CD4-positive, CD25-positive, alpha-beta regulatory T cell (primary cell): ENCODE results near the gene OSBPL8. TPM values are rescaled to one million over a fixed set of nuclear protein-coding genes. Genes with fewer than 3 reads are reported as not detected.

Experiments
- ATAC-seq, 2 donors: fragments of 150-1000 bp; cut with Tn5 transposase; one replicate each; pipeline ENCODE4 v1.10.0; 2021; ENCODE audit warnings: low read depth in 2 of 2, moderate number of reproducible peaks in 2 of 2, moderate library complexity in 1 of 2
- DNase-seq, 3 donors: peaks; one replicate each; pipeline versions ENCODE4 v3.0.0 to v3.0.0-alpha.2; 2012 to 2022; ENCODE audit warnings: mixed read lengths in 1 of 3
- H3K27ac ChIP-seq: one replicate; pipeline ENCODE4 v1.7.0; 2013; ENCODE audit warnings: mild to moderate bottlenecking, low read length; ENCODE audit not compliant: insufficient read depth, poor library complexity, severe bottlenecking
- H3K27me3 ChIP-seq: one replicate; pipeline ENCODE4 v1.7.0; 2013; ENCODE audit warnings: low read length; ENCODE audit not compliant: control insufficient read depth, insufficient read depth
- H3K36me3 ChIP-seq: one replicate; pipeline ENCODE4 v1.7.0; 2013; ENCODE audit warnings: mild to moderate bottlenecking, low read length, moderate library complexity; ENCODE audit not compliant: control insufficient read depth, insufficient read depth
- H3K4me1 ChIP-seq: 2 replicates; pipeline ENCODE4 v1.7.0; 2013; ENCODE audit warnings: mild to moderate bottlenecking, low read length; ENCODE audit not compliant: insufficient read depth, control insufficient read depth, poor library complexity, severe bottlenecking
- H3K4me3 ChIP-seq: one replicate; pipeline ENCODE4 v1.7.0; 2013; ENCODE audit warnings: low read depth, mild to moderate bottlenecking, low read length, moderate library complexity
- H3K9me3 ChIP-seq, 2 experiments: 1 replicate in 1 of 2; 2 replicates in 1 of 2; pipeline ENCODE4 v1.7.0; 2013; ENCODE audit warnings: low read length in 2 of 2, mild to moderate bottlenecking in 1 of 2, moderate library complexity in 1 of 2; ENCODE audit not compliant: control insufficient read depth in 2 of 2
- H3K27ac Mint-ChIP-seq, 3 donors: one replicate each; pipeline ENCODE4 v1.8.0; 2020 to 2022; ENCODE audit warnings: mild to moderate bottlenecking in 3 of 3, mixed read lengths in 3 of 3, moderate library complexity in 2 of 3
- H3K27me3 Mint-ChIP-seq: one replicate; pipeline ENCODE4 v1.8.0; 2022; ENCODE audit warnings: mild to moderate bottlenecking, mixed read lengths
- H3K36me3 Mint-ChIP-seq: one replicate; pipeline ENCODE4 v1.8.0; 2020; ENCODE audit warnings: mixed read lengths
- H3K4me1 Mint-ChIP-seq, 4 donors: one replicate each; pipeline ENCODE4 v1.8.0; 2020 to 2022; ENCODE audit warnings: mixed read lengths in 4 of 4, mild to moderate bottlenecking in 1 of 4
- H3K4me3 Mint-ChIP-seq, 4 donors: one replicate each; pipeline ENCODE4 v1.8.0; 2020 to 2022; ENCODE audit warnings: mild to moderate bottlenecking in 4 of 4, mixed read lengths in 4 of 4, moderate library complexity in 3 of 4
- H3K9me3 Mint-ChIP-seq, 7 donors: one replicate each; pipeline ENCODE4 v1.8.0; 2020 to 2022; ENCODE audit warnings: mixed read lengths in 7 of 7, mild to moderate bottlenecking in 3 of 7, moderate library complexity in 2 of 7
- polyA plus RNA-seq, 4 donors: library from polyadenylated mRNA; unstranded; fragments of 300-500 nt; fragmentation: Illumina TruSeq; gene quantifications; one replicate each; pipeline ENCODE4 v1.2.3, GENCODE V29; 2021
- total RNA-seq: library from RNA; stranded (reverse); gene quantifications from one replicate; pipeline ENCODE4 v1.2.3, GENCODE V29; 2022

Gene OSBPL8
- total and polyA plus RNA-seq, 5 donors from 2014 or later, result 129 to 195 (median 172) TPM

DNA sequence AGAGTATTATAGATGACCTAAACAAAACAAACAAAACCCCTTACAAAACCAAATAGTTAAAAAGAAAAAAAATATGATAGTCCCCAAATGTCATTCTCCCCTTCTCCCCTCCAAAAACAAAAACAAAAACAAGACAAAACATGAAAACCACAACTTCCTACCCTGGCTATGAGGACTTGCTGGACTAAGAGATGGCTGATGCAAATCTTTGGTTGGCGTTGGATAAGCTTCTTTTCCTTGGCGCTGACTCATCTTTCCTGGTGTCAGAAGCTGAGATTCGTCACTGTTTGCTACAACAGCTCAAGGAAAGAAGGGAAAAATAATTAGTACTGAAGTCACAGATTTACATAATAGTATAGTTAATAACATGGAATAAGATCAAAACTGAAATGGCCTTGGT lies 108.9 kb downstream of the OSBPL8 start:
- Histone ChIP-seq H3K4me3 (no peak overlapping the region), H3K9me3 (no peaks in the 10 kb centered on the region), H3K27me3 (no peaks in the 10 kb centered on the region), H3K4me1 (peaks cover 4% of the 10 kb centered on the region), H3K27ac (no peak overlapping the region), H3K36me3 (peaks cover 18% of the 10 kb centered on the region)
- no peak overlapping the region for H3K27ac Mint-ChIP-seq
- H3K9me3 Mint-ChIP-seq, result no peaks in the 10 kb centered on the region
- DNase-seq, result no peak
- no peaks in the 10 kb centered on the region for H3K27me3 Mint-ChIP-seq
- no peak for ATAC-seq
- no peak overlapping the region for H3K4me3 Mint-ChIP-seq
- H3K4me1 Mint-ChIP-seq, result peaks cover 24 to 42% (median 34%) of the 10 kb centered on the region in 4 donors
- H3K36me3 Mint-ChIP-seq, result peaks cover 26% of the 10 kb centered on the region

DNA sequence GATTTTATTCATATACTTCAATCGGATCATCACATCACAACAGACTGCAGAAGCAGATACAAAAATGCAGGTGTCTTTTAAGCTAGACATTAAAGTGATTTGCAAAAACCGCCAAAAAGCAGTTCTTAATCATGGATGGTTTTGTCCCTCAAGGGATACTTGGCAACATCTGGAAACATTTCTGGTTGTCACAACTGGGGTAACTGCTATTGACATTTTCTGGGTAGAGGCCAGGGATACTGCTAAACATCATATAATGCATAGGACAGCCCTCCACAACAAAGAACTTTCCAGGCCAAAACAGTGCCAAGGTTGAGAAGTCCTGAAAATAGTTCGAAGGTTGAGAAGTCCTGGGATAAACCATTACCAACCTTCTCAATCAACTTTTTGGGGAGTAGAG lies 109.6 kb downstream of the OSBPL8 start:
- Histone ChIP-seq H3K36me3 (peaks cover 18% of the 10 kb centered on the region), H3K4me1 (no peaks in the 10 kb centered on the region), H3K27me3 (no peaks in the 10 kb centered on the region), H3K9me3 (no peaks in the 10 kb centered on the region), H3K4me3 (no peak overlapping the region), H3K27ac (no peak overlapping the region)
- ATAC-seq, result no peak
- H3K4me1 Mint-ChIP-seq, result peaks cover 26 to 42% (median 37%) of the 10 kb centered on the region in 4 donors
- peaks cover 26% of the 10 kb centered on the region for H3K36me3 Mint-ChIP-seq
- H3K27me3 Mint-ChIP-seq, result no peaks in the 10 kb centered on the region
- no peak for DNase-seq
- H3K4me3 Mint-ChIP-seq, result no peak overlapping the region
- no peak overlapping the region for H3K27ac Mint-ChIP-seq
- H3K9me3 Mint-ChIP-seq, result no peaks in the 10 kb centered on the region

DNA sequence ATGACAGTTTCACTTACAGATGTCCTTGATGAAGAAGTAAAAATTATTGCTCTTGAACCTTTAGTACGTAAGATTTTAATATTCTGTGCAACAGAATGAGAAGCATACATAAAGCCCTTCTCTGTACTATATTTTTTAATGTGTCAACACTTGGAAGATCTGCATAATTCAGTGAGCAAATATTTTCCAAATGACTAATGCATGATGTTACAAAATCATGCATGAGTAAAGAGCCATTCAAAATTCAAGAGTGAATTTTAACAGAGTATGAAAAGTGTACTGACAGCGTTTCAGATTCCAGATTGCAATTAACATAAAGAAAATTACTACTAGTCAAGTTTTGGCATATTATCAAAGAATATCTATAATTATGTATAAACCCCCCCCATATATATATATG lies 110.0 kb downstream of the OSBPL8 start:
- H3K4me1 Mint-ChIP-seq, result peaks cover 28 to 44% (median 39%) of the 10 kb centered on the region in 4 donors
- Histone ChIP-seq H3K9me3 (no peaks in the 10 kb centered on the region), H3K4me1 (no peaks in the 10 kb centered on the region), H3K27me3 (no peaks in the 10 kb centered on the region), H3K27ac (no peak overlapping the region), H3K4me3 (no peak overlapping the region), H3K36me3 (peaks cover 18% of the 10 kb centered on the region)
- no peak for ATAC-seq
- no peak overlapping the region for H3K27ac Mint-ChIP-seq
- H3K36me3 Mint-ChIP-seq, result peaks cover 26% of the 10 kb centered on the region
- no peaks in the 10 kb centered on the region for H3K27me3 Mint-ChIP-seq
- H3K4me3 Mint-ChIP-seq, result no peak overlapping the region
- H3K9me3 Mint-ChIP-seq, result no peaks in the 10 kb centered on the region
- no peak for DNase-seq

DNA sequence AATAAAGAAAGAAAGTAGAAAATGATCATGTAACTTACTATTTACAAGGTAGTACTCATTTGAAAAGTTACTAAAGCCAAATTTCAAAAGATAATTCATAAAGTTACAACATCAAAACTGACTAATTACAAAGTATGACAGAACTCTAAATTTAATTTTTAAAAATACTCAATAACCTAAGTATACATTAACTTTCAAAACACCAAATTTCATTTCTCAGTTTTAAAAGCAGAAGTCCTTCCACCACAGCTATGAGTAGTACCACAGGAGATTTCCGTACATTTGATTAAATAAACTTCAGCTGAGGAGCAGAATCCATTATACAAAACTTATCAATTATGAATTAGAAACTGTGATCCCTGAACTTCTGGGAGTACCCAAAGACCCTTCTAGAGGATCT lies 110.6 kb downstream of the OSBPL8 start:
- peaks cover 33 to 50% (median 44%) of the 10 kb centered on the region in 4 donors for H3K4me1 Mint-ChIP-seq
- H3K9me3 ChIP-seq, result no peaks in the 10 kb centered on the region
- no peak overlapping the region for H3K4me3 ChIP-seq
- H3K27me3 Mint-ChIP-seq, result no peaks in the 10 kb centered on the region
- H3K9me3 Mint-ChIP-seq, result no peaks in the 10 kb centered on the region
- H3K36me3 Mint-ChIP-seq, result peaks cover 26% of the 10 kb centered on the region
- H3K27ac ChIP-seq, result no peak overlapping the region
- H3K27ac Mint-ChIP-seq, result no peak overlapping the region
- H3K36me3 ChIP-seq, result peaks cover 18% of the 10 kb centered on the region
- H3K4me1 ChIP-seq, result no peaks in the 10 kb centered on the region
- H3K27me3 ChIP-seq, result no peaks in the 10 kb centered on the region
- ATAC-seq (no peak), DNase-seq (no peak)
- H3K4me3 Mint-ChIP-seq, result no peak overlapping the region

DNA sequence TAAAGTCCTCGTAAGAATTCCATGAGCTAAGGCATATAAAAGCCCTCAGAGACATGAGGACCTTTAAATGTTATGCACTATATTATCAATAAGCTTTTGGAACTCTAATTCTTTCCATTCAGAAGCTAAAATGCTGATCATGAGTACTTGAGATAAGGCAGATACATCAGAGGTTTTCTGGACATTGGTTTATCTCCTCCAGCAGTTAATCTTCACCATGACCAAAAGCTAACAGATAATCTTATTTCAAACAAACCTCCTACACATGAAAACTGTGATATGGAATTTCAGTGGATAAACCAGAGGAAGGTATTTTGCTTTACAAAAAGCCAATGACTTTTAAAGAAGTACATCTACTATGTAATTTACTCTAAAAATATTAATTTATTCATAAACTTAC lies 113.5 kb downstream of the OSBPL8 start:
- peak overlapping the region in 1 of 3 donors; percentile 5 for H3K27ac Mint-ChIP-seq
- H3K4me1 ChIP-seq, result peaks cover 6% of the 10 kb centered on the region
- ATAC-seq, result no peak
- no peaks in the 10 kb centered on the region for H3K9me3 ChIP-seq
- H3K4me3 ChIP-seq, result no peak overlapping the region
- H3K9me3 Mint-ChIP-seq, result no peaks in the 10 kb centered on the region
- H3K36me3 ChIP-seq, result peaks cover 16% of the 10 kb centered on the region
- H3K4me3 Mint-ChIP-seq, result no peak overlapping the region
- peaks cover 41 to 51% (median 44%) of the 10 kb centered on the region in 4 donors for H3K4me1 Mint-ChIP-seq
- H3K36me3 Mint-ChIP-seq, result peaks cover 18% of the 10 kb centered on the region
- H3K27me3 ChIP-seq, result no peaks in the 10 kb centered on the region
- no peak overlapping the region for H3K27ac ChIP-seq
- DNase-seq, result no peak
- H3K27me3 Mint-ChIP-seq, result no peaks in the 10 kb centered on the region

DNA sequence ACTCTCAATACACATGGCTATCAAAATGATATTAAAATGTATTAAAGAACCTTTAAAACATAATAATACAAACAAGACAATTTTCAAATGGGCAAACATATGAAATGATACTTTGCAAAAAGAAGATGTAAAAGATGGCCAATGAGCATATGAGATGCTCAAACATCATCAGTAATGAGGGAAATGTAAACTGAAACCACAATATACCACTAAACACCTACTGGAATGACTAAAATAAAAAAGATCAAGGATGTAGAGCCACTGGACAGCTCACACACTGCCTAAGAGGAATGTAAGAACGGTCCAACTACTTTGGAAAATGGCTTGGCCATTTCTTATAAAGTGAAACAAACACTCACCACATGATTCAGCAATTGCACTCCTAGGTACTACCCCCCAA lies 114.1 kb downstream of the OSBPL8 start:
- DNase-seq, result no peak
- H3K9me3 Mint-ChIP-seq, result peaks cover 0 to 3% (median 0%) of the 10 kb centered on the region in 7 donors
- Histone ChIP-seq H3K4me3 (no peak overlapping the region), H3K4me1 (peaks cover 6% of the 10 kb centered on the region), H3K9me3 (no peaks in the 10 kb centered on the region), H3K36me3 (peaks cover 11% of the 10 kb centered on the region), H3K27ac (no peak overlapping the region), H3K27me3 (no peaks in the 10 kb centered on the region)
- no peaks in the 10 kb centered on the region for H3K27me3 Mint-ChIP-seq
- H3K27ac Mint-ChIP-seq, result peak overlapping the region in 1 of 3 donors; percentile 5
- ATAC-seq, result no peak
- peaks cover 42 to 52% (median 46%) of the 10 kb centered on the region in 4 donors for H3K4me1 Mint-ChIP-seq
- H3K4me3 Mint-ChIP-seq, result no peak overlapping the region
- H3K36me3 Mint-ChIP-seq, result peaks cover 14% of the 10 kb centered on the region

DNA sequence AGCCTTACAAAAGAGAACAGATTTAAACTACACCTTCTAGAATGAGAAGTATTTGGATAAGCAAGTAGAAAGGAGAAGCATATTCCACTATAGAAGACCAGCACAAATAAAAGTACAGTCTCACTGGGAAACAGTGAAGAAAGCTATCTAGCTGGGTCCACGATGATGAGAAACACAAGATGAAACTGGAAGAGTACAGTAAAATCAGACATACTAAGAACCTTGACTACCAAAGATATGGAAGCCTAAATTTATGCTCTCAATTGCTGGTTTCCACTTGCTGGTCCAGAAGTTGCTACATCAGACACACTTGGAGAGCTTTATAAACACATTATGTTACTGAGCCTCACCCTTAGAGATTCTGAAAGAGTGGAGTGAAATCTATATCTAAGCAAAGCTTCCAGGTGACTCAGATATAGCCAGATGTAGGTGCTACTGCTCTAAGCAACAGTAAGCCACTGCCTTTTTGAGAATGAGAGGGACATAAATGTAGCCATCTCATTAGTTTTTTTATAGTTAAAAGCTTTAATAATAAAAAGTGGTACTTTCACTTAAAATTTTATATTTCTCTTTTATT lies 115.1 kb downstream of the OSBPL8 start:
- Histone ChIP-seq H3K27ac (no peak overlapping the region), H3K27me3 (no peaks in the 10 kb centered on the region), H3K36me3 (peaks cover 5% of the 10 kb centered on the region), H3K4me1 (peaks cover 6% of the 10 kb centered on the region), H3K4me3 (no peak overlapping the region), H3K9me3 (no peaks in the 10 kb centered on the region)
- Mint-ChIP-seq H3K27ac (peak overlapping the region in 1 of 3 donors; percentile 1), H3K36me3 (peaks cover 7% of the 10 kb centered on the region), H3K4me1 (peaks cover 42 to 52% (median 47%) of the 10 kb centered on the region in 4 donors), H3K9me3 (peaks cover 0 to 3% (median 0%) of the 10 kb centered on the region in 7 donors), H3K4me3 (no peak overlapping the region), H3K27me3 (no peaks in the 10 kb centered on the region)
- no peak for DNase-seq
- no peak for ATAC-seq

DNA sequence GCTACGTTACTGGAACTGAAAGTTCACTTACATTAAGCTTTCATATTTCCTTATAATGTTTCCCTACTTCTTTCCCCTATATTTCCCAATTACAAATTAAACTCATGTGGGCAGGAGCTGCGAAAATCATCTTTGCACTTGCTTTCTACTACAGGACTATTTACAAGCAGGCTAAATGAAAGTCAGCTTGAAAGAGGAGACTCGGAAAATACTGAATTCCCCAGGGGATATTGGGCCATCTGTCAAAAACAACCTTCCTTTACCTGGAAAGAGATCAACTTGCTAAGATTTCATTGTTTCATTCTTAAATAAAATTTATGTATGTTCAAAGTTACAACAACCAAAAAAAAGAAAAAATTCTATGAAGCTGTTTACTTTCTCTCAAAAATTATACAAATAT lies 118.6 kb downstream of the OSBPL8 start:
- peaks cover 39 to 45% (median 42%) of the 10 kb centered on the region in 4 donors for H3K4me1 Mint-ChIP-seq
- no peak overlapping the region for H3K27ac ChIP-seq
- H3K36me3 Mint-ChIP-seq, result peaks cover 15% of the 10 kb centered on the region
- H3K36me3 ChIP-seq, result peaks cover 1% of the 10 kb centered on the region
- H3K4me3 ChIP-seq, result no peak overlapping the region
- H3K27me3 Mint-ChIP-seq, result no peaks in the 10 kb centered on the region
- no peak overlapping the region for H3K27ac Mint-ChIP-seq
- H3K4me3 Mint-ChIP-seq, result no peak overlapping the region
- H3K4me1 ChIP-seq, result peaks cover 6% of the 10 kb centered on the region
- H3K27me3 ChIP-seq, result no peaks in the 10 kb centered on the region
- ATAC-seq (no peak), DNase-seq (no peak)
- peaks cover 0 to 13% (median 2%) of the 10 kb centered on the region in 7 donors for H3K9me3 Mint-ChIP-seq
- no peaks in the 10 kb centered on the region for H3K9me3 ChIP-seq
